Adrenal gland (tissue), 5 donors: ENCODE data around the gene MTFR1L.

Experiments
- CTCF ChIP-seq, 6 experiments: fragments of 450-650 bp in 4 of 6; fragments of 200-600 bp in 2 of 6; sonication (generic) in 1 of 6; IDR thresholded peaks; 1 replicate in 5 of 6; 2 replicates in 1 of 6; pipeline versions ENCODE4 v1.5.1 to v1.8.0; 2016 to 2021; ENCODE audit warnings: antibody characterized with exemption in 6 of 6, mild to moderate bottlenecking in 2 of 6, moderate library complexity in 1 of 6
- POLR2A ChIP-seq, 2 donors: fragments of 450-650 bp; IDR thresholded peaks; one replicate each; pipeline ENCODE4 v1.6.1; 2017; ENCODE audit warnings: antibody characterized with exemption in 2 of 2, mild to moderate bottlenecking in 2 of 2, moderate library complexity in 1 of 2
- donor health status: DM: no; HTN: no; CAD: no.

- TF ChIP-seq CTCF (IDR thresholded peaks at IDR 0.05), result no peak
- no peak for TF ChIP-seq POLR2A (IDR thresholded peaks at IDR 0.05)
Measured at GRCh38 chr1:25845664-25846063, 25.9 kb downstream of the MTFR1L start.
